HepG2 (cell line): ENCODE data around the gene CAMK2G. TPM values are rescaled to one million over a fixed set of nuclear protein-coding genes. Genes with fewer than 3 reads are reported as not detected.

Experiments used
- ATAC-seq: fragments of 200-7000 bp; cut with Tn5 transposase; 3 replicates; pipeline ENCODE4 v1.9.1; 2020; ENCODE audit warnings: mild to moderate bottlenecking, moderate library complexity
- BruUV-seq: library from RNA; stranded (reverse); fragments of 400-500 nt; replicated peaks from 2 replicates; lab custom pipeline; 2021; lab: Mats Ljungman, UMichigan
- CTCF ChIA-PET: fragments of 300-600 bp; formaldehyde crosslinking; extraction: SDS; loops from one replicate; lab custom pipeline; 2021; ENCODE audit warnings: low total read pairs, inconsistent platforms, low intra/inter-chr PET ratio; lab: Yijun Ruan, JAX
- POLR2A ChIA-PET: fragments of 350-600 bp; sonication (Branson Sonifier 250); formaldehyde crosslinking; loops from one replicate; lab custom pipeline; 2020; ENCODE audit warnings: antibody characterized with exemption, inconsistent platforms; lab: Yijun Ruan, JAX
- DNase-seq: peaks from one replicate; pipeline ENCODE4 v3.0.0-alpha.2; 2015; ENCODE audit warnings: low spot score
- FAIRE-seq: peaks from 3 replicates; lab custom pipeline; 2011; peaks lifted over from hg19 to GRCh38; lab: Jason Lieb, UNC
- H2AFZ ChIP-seq: one replicate; pipeline ENCODE4 v1.6.1; 2011; ENCODE audit warnings: low read length, inconsistent platforms
- H3K27ac ChIP-seq: fragments of 300-600 bp; 3 replicates; pipeline ENCODE4 v1.8.0; 2011; ENCODE audit warnings: mixed run types, mild to moderate bottlenecking, mixed read lengths, low read length, inconsistent platforms; ENCODE audit not compliant: insufficient read depth; ENCODE audit errors: extremely low read length
- H3K27me3 ChIP-seq, 2 experiments: fragments of 200-600 bp in 1 of 2; 2 replicates in 1 of 2; 3 replicates in 1 of 2; pipeline versions ENCODE4 v1.6.0 to v1.8.0; 2011; ENCODE audit warnings: low read length in 2 of 2, mild to moderate bottlenecking in 2 of 2, moderate library complexity in 2 of 2, inconsistent platforms in 1 of 2; ENCODE audit not compliant: insufficient read depth in 2 of 2, control insufficient read depth in 1 of 2
- H3K36me3 ChIP-seq, 2 experiments: fragments of 200-600 bp in 1 of 2; replicated peaks in 1 of 2; 2 replicates in 1 of 2; 3 replicates in 1 of 2; pipeline versions ENCODE4 v1.5.1 to v1.8.0; 2011; ENCODE audit warnings: low read length in 2 of 2, inconsistent platforms in 1 of 2; ENCODE audit not compliant: insufficient read depth in 2 of 2, control insufficient read depth in 1 of 2
- H3K4me1 ChIP-seq: 2 replicates; pipeline ENCODE4 v1.5.1; 2012; ENCODE audit warnings: low read length, inconsistent platforms; ENCODE audit not compliant: insufficient read depth
- H3K4me2 ChIP-seq: 2 replicates; pipeline ENCODE4 v1.6.0; 2011; ENCODE audit warnings: low read depth, low read length, inconsistent platforms
- H3K4me3 ChIP-seq, 3 experiments: fragments of 200-600 bp in 1 of 3; sonication (generic), shearing (Covaris generic) in 1 of 3; replicated peaks in 1 of 3; 2 replicates each; pipeline ENCODE4 v1.5.1; 2011 to 2016; ENCODE audit warnings: low read length in 3 of 3, inconsistent platforms in 2 of 3, low read depth in 2 of 3, mild to moderate bottlenecking in 2 of 3, control low read depth in 1 of 3, mixed read lengths in 1 of 3; ENCODE audit not compliant: insufficient read depth in 1 of 3
- H3K79me2 ChIP-seq: one replicate; pipeline ENCODE4 v1.6.1; 2011; ENCODE audit warnings: low read length, inconsistent platforms; ENCODE audit not compliant: insufficient read depth
- H3K9ac ChIP-seq: 2 replicates; pipeline ENCODE4 v1.6.0; 2011; ENCODE audit warnings: mild to moderate bottlenecking, low read depth, low read length, inconsistent platforms; ENCODE audit not compliant: insufficient read depth
- H3K9me3 ChIP-seq: 2 replicates; pipeline ENCODE4 v1.5.1; 2012; ENCODE audit warnings: mild to moderate bottlenecking, low read length
- H4K20me1 ChIP-seq: 2 replicates; pipeline ENCODE4 v1.6.0; 2011; ENCODE audit warnings: inconsistent platforms, mild to moderate bottlenecking, low read length, moderate library complexity; ENCODE audit not compliant: insufficient read depth
- DBP ChIP-seq: sonication (generic); formaldehyde crosslinking; IDR thresholded peaks from 2 replicates; pipeline ENCODE4 v1.4.0; 2020; ENCODE audit warnings: missing genetic modification reagents; ENCODE audit errors: not compliant biosample characterization
- DR1 ChIP-seq: sonication (generic); formaldehyde crosslinking; IDR thresholded peaks from 2 replicates; pipeline ENCODE4 v1.8.0; 2021; ENCODE audit warnings: mild to moderate bottlenecking, missing genetic modification reagents, inconsistent platforms
- FOXP1 ChIP-seq, 2 experiments: fragments of 450-650 bp in 1 of 2; IDR thresholded peaks; 2 replicates each; pipeline ENCODE4 v1.6.1; 2017 to 2018; ENCODE audit warnings: antibody characterized with exemption in 1 of 2
- HOXA7 ChIP-seq: sonication (generic); formaldehyde crosslinking; IDR thresholded peaks from 2 replicates; pipeline ENCODE4 v1.8.1; 2022; ENCODE audit warnings: mild to moderate bottlenecking, missing genetic modification reagents, moderate library complexity
- MAFG ChIP-seq: sonication (generic); formaldehyde crosslinking; IDR thresholded peaks from 2 replicates; pipeline ENCODE4 v1.5.1; 2020; ENCODE audit warnings: mild to moderate bottlenecking, missing genetic modification reagents
- TOE1 ChIP-seq: sonication (generic); formaldehyde crosslinking; IDR thresholded peaks from 2 replicates; pipeline ENCODE4 v1.4.0; 2020; ENCODE audit warnings: mild to moderate bottlenecking, missing genetic modification reagents
- ZNF513 ChIP-seq: sonication (generic); formaldehyde crosslinking; conservative IDR thresholded peaks from 2 replicates; pipeline ENCODE4 v1.5.0; 2020; ENCODE audit warnings: missing genetic modification reagents
- ZNF737 ChIP-seq: sonication (generic); formaldehyde crosslinking; IDR thresholded peaks from 2 replicates; pipeline ENCODE4 v1.5.0; 2020; ENCODE audit warnings: missing genetic modification reagents, mild to moderate bottlenecking, borderline replicate concordance
- WGBS: methylation state at CpG from one replicate; pipeline ENCODE4 v1.1.6; 2017; ENCODE audit warnings: low lambda C conversion rate; 5-methylcytosine and 5-hydroxymethylcytosine counted together
- in situ Hi-C: cut with HindIII; loops from 2 replicates; pipeline ENCODE4 v1.10.0; 2017; ENCODE audit warnings: low pct_unique_long_range_greater_than_20kb; ENCODE audit not compliant: extremely low pct_ligation_motif_present
- intact Hi-C: fragments of 100-400 bp; cut with micrococcal nuclease; formaldehyde crosslinking; loops from one replicate; pipeline ENCODE4 v1.10.0; 2022; ENCODE audit not compliant: unreplicated experiment
- polyA plus RNA-seq, 8 experiments: library from polyadenylated mRNA; depleted of rRNA in 3 of 8; stranded (reverse) in 7 of 8; unstranded in 1 of 8; fragments of >200 nt; fragmentation: Illumina TruSeq in 4 of 8; extraction: Trizol in 4 of 8; gene quantifications; 2 replicates each; pipeline versions ENCODE4 v1.2.1 to v1.2.3, GENCODE V29; 2011 to 2016; ENCODE audit warnings: low read depth in 4 of 8, missing spikeins in 1 of 8, mixed read lengths in 1 of 8; ENCODE audit not compliant: insufficient read depth in 1 of 8
- total RNA-seq, 5 experiments: library from RNA; depleted of rRNA; stranded (reverse); fragments of >200 nt; fragmentation: Illumina TruSeq; extraction: Trizol; gene quantifications; 2 replicates each; pipeline ENCODE4 v1.2.3, GENCODE V29; 2016; ENCODE audit warnings: low read depth in 1 of 5

Gene CAMK2G
- total and polyA plus RNA-seq, 2 of the 13 experiments (the other 11 are each of a cell fraction or from before 2014, with no cell fraction given), result 15.9 to 18.8 TPM

GRCh38 chr10:73915206-73915851, 41.0 kb upstream of the CAMK2G start:
- no TSS peak for BruUV-seq
- POLR2A ChIA-PET, result no interaction called here
- intact Hi-C loops, result no loop called here
- CTCF ChIA-PET, result no interaction called here
- no peaks in the 10 kb centered on the region for H3K79me2 ChIP-seq
- H3K36me3 ChIP-seq, result no peaks in the 10 kb centered on the region
- no peaks in the 10 kb centered on the region for H3K9me3 ChIP-seq
- no peak overlapping the region for H3K4me2 ChIP-seq
- no peak overlapping the region for H3K4me3 ChIP-seq
- DNase-seq, result no peak
- H3K27ac ChIP-seq, result no peak overlapping the region
- no peak for FAIRE-seq
- H2AFZ ChIP-seq, result no peak overlapping the region
- peaks cover 4 to 17% of the 10 kb centered on the region in 2 experiments; a peak in 4 of 5 replicates for H3K27me3 ChIP-seq
- no peaks in the 10 kb centered on the region for H4K20me1 ChIP-seq
- WGBS, result 42% methylated on average over 8 of the region's 8 CpGs
- peaks cover 5% of the 10 kb centered on the region for H3K4me1 ChIP-seq
- no peak for ATAC-seq
- in situ Hi-C loops, result no loop called here
- TF ChIP-seq FOXP1 (IDR thresholded peaks at IDR 0.05) (no peak), FOXP1 (CRISPR knock-in tag; IDR thresholded peaks at IDR 0.05) (no peak), DBP (CRISPR knock-in tag) (no peak), ZNF513 (CRISPR knock-in tag) (no peak)
- no peak overlapping the region for H3K9ac ChIP-seq

GRCh38 chr10:73914036-73914435, 39.7 kb upstream of the CAMK2G start:
- Histone ChIP-seq H3K27me3 (peaks cover 4 to 17% of the 10 kb centered on the region in 2 experiments; a peak in 4 of 5 replicates), H3K79me2 (no peaks in the 10 kb centered on the region), H3K9me3 (no peaks in the 10 kb centered on the region), H4K20me1 (no peaks in the 10 kb centered on the region), H3K36me3 (no peaks in the 10 kb centered on the region), H3K9ac (no peak overlapping the region), H3K4me1 (peaks cover 18% of the 10 kb centered on the region), H3K27ac (no peak overlapping the region), H2AFZ (no peak overlapping the region), H3K4me3 (no peak overlapping the region), H3K4me2 (no peak overlapping the region)
- ATAC-seq (no peak), DNase-seq (no peak), FAIRE-seq (no peak)
- in situ Hi-C loops (no loop called here), intact Hi-C loops (no loop called here)
- CTCF ChIA-PET, result no interaction called here
- POLR2A ChIA-PET, result no interaction called here
- BruUV-seq, result no TSS peak
- WGBS, result 57% methylated on average over 10 of the region's 10 CpGs
- no peak for TF ChIP-seq DR1 (CRISPR knock-in tag)
- TF ChIP-seq ZNF737 (CRISPR knock-in tag), result no peak
- TF ChIP-seq HOXA7 (CRISPR knock-in tag), result no peak
- TF ChIP-seq TOE1, result no peak
- no peak for TF ChIP-seq MAFG (CRISPR knock-in tag)
